Activated CD4-positive, CD25-positive, alpha-beta regulatory T cell treated with anti-CD3 and anti-CD28 coated beads, Interleukin-2, amount 50 U/mL, for 24 hours (primary cell): ENCODE results near the gene PLA2G12A.

Experiments used
- ATAC-seq, 2 donors: fragments of 150-1000 bp; cut with Tn5 transposase; one replicate each; pipeline ENCODE4 v1.10.0; 2021; ENCODE audit warnings: mild to moderate bottlenecking in 1 of 2, moderate library complexity in 1 of 2

Gene PLA2G12A

DNA sequence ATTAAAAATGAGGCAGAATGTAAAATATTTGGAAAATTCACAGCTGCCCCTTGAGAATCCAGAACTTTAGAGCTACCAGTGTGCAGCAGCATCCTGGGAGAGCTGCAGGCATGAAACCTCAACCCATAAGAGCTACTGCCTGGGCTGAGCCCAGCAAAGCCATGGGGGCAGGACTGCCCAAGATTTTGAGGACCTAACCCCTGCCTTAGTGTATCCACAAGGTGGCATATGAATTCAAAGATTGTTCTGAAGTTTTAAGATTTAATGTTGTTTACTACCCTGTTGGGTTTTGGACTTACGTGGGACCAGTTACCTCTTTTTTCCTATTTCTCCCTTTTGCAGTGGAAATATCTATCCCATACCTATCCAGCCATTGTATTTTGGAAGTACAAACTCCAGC, 53.0 kb downstream of the PLA2G12A start:
- ATAC-seq = no peak

DNA sequence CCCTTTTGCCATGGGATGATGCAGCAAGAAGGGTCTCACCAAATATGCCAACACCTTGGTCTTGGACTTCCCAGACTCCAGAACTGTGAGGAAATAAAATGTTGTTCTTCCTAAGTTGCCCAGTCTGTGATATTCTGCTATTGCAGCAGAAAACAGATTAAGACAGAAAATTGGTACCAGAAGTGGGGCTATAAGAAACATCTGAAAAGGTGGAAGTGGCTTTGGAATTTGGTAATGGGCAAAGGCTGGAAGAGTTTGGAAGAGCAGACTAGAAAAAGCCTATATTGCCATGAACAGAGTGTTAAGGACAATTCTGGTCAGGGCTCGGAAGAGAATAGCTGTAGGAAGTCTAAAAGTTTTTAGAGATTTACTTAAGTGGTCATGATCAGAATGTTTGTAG, 54.0 kb downstream of the PLA2G12A start:
- no peak for ATAC-seq

DNA sequence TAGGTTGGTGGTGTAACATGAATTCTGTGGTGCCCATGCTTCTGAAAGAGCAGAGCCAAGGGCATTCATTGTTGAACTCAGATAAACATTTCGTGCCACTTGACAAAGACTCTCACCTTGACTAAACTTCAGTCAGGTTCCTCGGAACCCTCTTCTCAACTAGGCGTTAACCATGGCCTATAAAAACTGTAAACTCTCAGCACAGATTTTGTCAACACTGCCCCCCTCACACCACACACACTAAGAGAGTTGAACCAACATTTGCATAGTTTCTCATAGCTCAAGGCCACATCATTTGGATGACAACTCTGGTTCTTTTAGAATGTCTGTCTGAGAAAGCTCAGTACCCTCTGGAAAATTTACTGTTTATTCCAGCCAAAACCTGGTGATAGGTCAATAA, 54.7 kb downstream of the PLA2G12A start:
- ATAC-seq = no peak

DNA sequence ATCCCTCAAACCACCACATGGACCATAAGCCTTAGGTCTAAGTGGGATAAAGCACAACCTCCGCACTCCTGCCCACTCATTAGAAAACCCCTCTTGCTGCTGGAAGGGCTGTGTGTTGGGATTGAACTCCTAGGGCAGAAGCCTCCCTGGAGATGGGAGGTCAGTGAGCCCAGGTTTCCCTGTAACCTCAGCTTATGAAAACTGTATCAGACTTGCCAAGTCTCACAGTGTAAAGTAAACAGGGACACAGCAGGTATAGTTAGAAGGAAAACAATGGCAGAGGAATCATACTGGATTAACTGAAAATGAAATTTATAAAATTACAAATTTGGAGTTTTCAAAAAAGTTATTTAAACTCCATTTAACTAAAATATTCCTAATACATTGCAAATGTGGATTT, 56.6 kb downstream of the PLA2G12A start:
- no peak for ATAC-seq

DNA sequence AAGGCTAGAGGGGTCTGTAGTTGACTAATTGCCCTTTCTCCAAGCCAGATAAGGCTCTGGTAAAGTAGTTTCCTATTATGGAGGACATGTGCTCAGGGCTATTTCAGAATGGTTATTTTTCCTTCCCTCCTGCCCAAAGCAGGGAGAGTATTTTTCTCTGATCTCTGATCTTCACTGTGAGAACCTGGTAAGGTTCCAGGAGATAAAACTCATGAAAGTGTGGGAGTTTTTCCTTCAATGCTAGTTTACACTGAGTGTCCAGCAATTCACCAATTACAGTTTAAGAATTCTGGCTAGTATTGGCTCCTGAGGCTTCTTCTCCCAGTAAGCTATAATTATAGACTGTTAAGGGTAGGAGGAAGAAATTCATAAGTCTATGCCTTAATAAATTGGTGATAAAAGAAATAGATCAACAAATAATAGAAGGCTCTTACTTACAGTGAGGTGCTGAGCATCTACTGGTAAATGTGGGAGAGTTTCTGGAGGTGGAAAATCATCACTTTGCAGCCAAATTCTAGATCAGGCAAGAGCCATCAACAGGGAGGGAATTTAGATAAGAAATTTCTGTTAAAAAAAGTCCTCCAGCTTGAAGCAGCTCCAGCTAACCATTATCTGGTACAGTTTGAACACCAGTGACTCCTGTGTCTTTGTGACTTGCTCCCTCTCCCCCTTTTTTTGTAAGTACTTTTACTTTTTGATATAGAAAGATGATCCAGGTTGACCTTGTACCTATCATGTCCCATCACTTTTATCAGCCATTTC, 57.5 kb downstream of the PLA2G12A start:
- ATAC-seq = no peak

DNA sequence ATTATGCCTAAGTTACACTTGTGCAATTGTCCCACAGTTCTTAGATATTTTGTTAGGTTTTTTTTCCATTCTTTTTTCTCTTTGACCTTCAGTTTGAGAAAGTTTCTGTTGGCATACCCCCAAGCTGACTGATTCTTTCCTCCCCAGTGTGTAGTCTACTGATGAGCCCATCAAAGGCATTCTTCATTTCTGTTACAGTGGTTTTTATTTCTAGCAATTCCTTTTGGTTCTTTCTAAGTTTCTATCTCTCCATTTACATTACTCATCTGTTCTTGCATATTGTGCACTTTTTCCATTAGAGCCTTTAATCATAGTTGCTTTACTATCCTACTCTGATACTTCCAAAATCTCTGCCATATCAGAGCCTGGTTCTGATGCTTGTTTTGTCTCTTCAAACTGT, 58.5 kb downstream of the PLA2G12A start:
- ATAC-seq = peak; percentile 81 to 82

DNA sequence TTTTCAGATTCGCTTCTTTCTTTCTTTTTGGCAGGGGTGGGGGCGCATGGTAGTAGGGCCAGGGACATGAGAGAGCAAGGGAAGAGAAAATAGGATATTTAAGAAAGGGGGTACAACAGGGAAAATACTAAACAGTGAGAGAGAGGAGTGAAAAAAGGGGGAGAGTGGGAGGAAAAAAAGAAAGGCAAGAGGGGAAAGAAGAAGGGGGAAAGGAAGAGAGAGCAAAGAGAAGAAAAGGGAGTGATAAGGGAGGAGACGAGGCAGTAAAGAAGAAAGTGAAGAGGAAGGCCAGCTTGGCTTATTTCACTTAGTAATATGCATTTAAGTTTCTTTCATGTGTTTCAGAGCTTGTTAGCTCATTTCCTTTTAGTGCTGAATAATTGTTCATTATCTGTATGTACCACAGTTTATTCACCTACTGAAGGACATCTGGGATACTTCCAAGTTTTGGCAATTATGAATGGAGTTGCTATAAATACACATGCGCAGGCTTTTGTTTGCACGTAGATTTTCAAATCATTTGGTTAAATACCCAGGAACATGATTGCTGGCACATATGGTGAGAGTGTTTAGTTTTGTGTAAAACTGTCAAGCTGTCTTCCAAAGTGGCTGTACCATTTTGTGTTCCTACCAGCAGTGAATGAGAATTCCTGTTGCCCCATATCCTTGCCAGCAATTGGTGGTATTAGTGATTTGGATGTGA, 63.9 kb downstream of the PLA2G12A start:
- no peak for ATAC-seq

DNA sequence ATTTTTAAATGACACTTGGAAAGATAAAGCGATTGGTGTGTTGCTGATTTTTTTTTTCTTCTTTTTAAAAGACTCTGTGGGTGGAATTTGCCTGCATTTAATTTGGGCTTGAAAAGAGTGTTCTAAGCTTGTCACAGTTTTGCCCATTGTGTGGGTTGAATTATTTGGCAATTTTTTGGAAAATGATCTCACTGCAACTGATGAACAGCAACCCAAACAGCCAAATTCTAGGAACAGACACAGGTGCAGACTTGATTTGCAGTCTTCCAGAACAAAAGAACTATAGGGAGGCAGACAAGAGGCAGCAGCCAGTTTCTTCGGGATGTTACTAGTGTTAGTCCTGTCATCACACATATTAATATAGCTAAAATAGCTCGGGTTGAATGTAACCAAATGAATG, 67.1 kb downstream of the PLA2G12A start:
- no peak for ATAC-seq

DNA sequence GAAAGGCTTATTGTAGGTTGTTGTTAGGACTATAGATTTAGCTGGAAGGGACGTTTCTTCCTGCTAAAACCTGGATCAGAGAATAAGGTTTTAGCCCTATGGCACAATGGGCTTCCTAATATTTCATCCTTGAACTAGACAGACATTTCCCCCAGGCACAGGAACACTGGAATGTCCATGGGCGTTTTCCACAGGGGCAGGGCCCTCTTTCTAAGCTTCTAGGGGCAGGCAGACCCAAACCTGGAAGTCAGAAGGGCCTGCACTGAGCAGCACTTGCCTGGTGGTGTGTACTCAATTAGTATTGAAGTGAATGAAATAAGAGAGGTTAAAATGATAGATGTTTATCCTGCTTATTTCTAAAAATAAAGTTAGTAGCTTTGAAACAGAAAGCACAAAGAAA, 67.8 kb downstream of the PLA2G12A start:
- ATAC-seq = no peak
